NCI-H748 (cell line): ENCODE results near the gene TMEM86B.

Source experiments
- DNase-seq: peaks from one replicate; lab custom pipeline; 2025; ENCODE audit not compliant: unreplicated experiment; lab: John Stamatoyannopoulos, UW

The TMEM86B gene

DNA sequence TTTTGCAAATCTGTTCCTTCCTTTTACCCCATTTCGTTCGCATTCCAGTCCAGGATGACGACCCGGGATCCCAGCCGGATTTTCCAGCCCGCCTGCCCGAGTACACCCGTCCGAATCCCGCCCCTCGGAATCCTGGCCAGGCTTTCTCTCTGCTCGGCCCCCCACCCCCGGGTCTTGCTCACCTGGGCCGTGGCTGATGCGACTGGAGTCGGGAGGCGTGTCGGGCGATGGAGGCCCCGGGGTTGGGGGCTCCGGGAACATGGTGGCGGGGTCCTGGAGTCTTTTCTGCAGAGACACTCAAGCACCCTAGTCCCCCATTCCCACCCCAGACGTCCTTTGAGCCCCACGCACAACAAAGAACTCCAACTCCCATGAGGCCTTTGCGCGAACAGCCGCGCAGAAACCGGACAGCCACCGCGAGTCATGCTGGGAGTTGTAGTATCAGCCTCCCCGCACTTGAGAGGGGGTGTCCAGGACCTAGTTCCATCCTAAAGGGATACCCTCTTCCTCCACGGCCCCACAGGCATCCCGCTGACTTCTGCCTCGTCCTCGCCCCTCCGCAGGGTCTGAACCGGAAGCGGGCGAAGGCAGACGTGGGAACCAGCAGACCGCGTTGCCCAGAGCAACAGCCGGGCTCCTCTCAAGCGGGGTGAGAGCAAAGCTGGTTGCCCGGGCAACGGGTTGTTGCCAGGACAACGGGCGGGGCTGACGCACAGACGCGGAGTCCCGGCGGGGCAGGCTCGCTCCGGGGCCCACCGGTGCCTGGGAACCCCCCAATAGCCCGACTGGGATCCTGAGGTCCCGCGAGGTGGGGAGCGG, 49.6 kb downstream of the TMEM86B start:
- peak; percentile 99 for DNase-seq
